Measurements from ENCODE around the gene ARHGEF38. TPM values are rescaled to one million over a fixed set of nuclear protein-coding genes. Genes with fewer than 3 reads are reported as not detected.
A peak's percentile ranks its signal among the peaks of the same experiment; 100 is the strongest.

ARHGEF38 gene
- total RNA-seq, 1 donor from 2014 or later = 0.69 TPM

GRCh38 chr4:105707782-105708180, 155.4 kb downstream of the ARHGEF38 start:
- Mint-ChIP-seq H3K27ac (peak overlapping the region; percentile 100), H3K36me3 (peaks cover 9% of the 10 kb centered on the region), H3K27me3 (ENCODE audit: low read depth) (no peaks in the 10 kb centered on the region), H3K4me1 (peaks cover 26% of the 10 kb centered on the region), H3K4me3 (peak overlapping the region; percentile 99), H3K9me3 (peaks cover 3% of the 10 kb centered on the region)
- no peak for TF ChIP-seq CTCF (IDR thresholded peaks at IDR 0.05; ENCODE audit: unreplicated experiment)
- DNase-seq (ENCODE audit: low spot score in 2 of 2, unreplicated experiment in 2 of 2) = no peak

- Mint-ChIP-seq H3K27ac (peak within 1 kb of the TSS; percentile 100), H3K4me1 (peaks cover 26% of the 10 kb centered on the region), H3K4me3 (peak within 1 kb of the TSS; percentile 99), H3K9me3 (peaks cover 3% of the 10 kb centered on the region), H3K36me3 (peaks cover 9% of the 10 kb centered on the region), H3K27me3 (ENCODE audit: low read depth) (no peaks in the 10 kb centered on the region)
- TF ChIP-seq CTCF (IDR thresholded peaks at IDR 0.05; ENCODE audit: unreplicated experiment) = no peak
- peak; percentile 79 to 91 for DNase-seq (ENCODE audit: low spot score in 2 of 2, unreplicated experiment in 2 of 2)
These were observed 156.0 kb downstream of the ARHGEF38 start, which contains the start of the genes GSTCD and INTS12 for GRCh38 chr4:105708181-105709080. Gene GSTCD (plus strand): TSS chr4:105708784. CDS start chr4:105717614, 8,830 bp downstream. Gene INTS12 (minus strand): TSS chr4:105708689. CDS start chr4:105700005, 8,684 bp downstream.

- Mint-ChIP-seq H3K27ac (peak overlapping the region; percentile 100), H3K27me3 (ENCODE audit: low read depth) (no peaks in the 10 kb centered on the region), H3K4me1 (peaks cover 30% of the 10 kb centered on the region), H3K36me3 (peaks cover 9% of the 10 kb centered on the region), H3K4me3 (peak overlapping the region; percentile 99), H3K9me3 (peaks cover 3% of the 10 kb centered on the region)
- no peak for DNase-seq (ENCODE audit: low spot score in 2 of 2, unreplicated experiment in 2 of 2)
- TF ChIP-seq CTCF (IDR thresholded peaks at IDR 0.05; ENCODE audit: unreplicated experiment) = no peak
These were observed 156.6 kb downstream of the ARHGEF38 start for GRCh38 chr4:105709081-105709450.

- peaks cover 3% of the 10 kb centered on the region for H3K9me3 Mint-ChIP-seq
- peaks cover 31% of the 10 kb centered on the region for H3K4me1 Mint-ChIP-seq
- TF ChIP-seq CTCF (IDR thresholded peaks at IDR 0.05; ENCODE audit: unreplicated experiment) = no peak
- H3K36me3 Mint-ChIP-seq = peaks cover 9% of the 10 kb centered on the region
- DNase-seq (ENCODE audit: low spot score in 2 of 2, unreplicated experiment in 2 of 2) = no peak
- peak overlapping the region; percentile 99 for H3K4me3 Mint-ChIP-seq
- no peaks in the 10 kb centered on the region for H3K27me3 Mint-ChIP-seq (ENCODE audit: low read depth)
- peak overlapping the region; percentile 100 for H3K27ac Mint-ChIP-seq
These were observed 157.7 kb downstream of the ARHGEF38 start for GRCh38 chr4:105710012-105710600.

- peaks cover 3% of the 10 kb centered on the region for H3K9me3 Mint-ChIP-seq
- no peak for TF ChIP-seq CTCF (IDR thresholded peaks at IDR 0.05; ENCODE audit: unreplicated experiment)
- peaks cover 31% of the 10 kb centered on the region for H3K4me1 Mint-ChIP-seq
- DNase-seq (ENCODE audit: low spot score in 2 of 2, unreplicated experiment in 2 of 2) = no peak
- H3K36me3 Mint-ChIP-seq = peaks cover 7% of the 10 kb centered on the region
- H3K27ac Mint-ChIP-seq = peak overlapping the region; percentile 10
- H3K27me3 Mint-ChIP-seq (ENCODE audit: low read depth) = no peaks in the 10 kb centered on the region
- H3K4me3 Mint-ChIP-seq = peak overlapping the region; percentile 99
These were observed 158.3 kb downstream of the ARHGEF38 start for GRCh38 chr4:105710678-105711077.
